COR-L47 (cell line): ENCODE results near the gene FNDC3B.
"Not testable (repeated sequence)": the region's sequence is repeated elsewhere in the genome, so short reads cannot be mapped to it uniquely, and the experiment has no call there.

ENCODE experiments used
- DNase-seq: peaks from one replicate; lab custom pipeline; 2025; lab: John Stamatoyannopoulos, UW

FNDC3B gene

DNA sequence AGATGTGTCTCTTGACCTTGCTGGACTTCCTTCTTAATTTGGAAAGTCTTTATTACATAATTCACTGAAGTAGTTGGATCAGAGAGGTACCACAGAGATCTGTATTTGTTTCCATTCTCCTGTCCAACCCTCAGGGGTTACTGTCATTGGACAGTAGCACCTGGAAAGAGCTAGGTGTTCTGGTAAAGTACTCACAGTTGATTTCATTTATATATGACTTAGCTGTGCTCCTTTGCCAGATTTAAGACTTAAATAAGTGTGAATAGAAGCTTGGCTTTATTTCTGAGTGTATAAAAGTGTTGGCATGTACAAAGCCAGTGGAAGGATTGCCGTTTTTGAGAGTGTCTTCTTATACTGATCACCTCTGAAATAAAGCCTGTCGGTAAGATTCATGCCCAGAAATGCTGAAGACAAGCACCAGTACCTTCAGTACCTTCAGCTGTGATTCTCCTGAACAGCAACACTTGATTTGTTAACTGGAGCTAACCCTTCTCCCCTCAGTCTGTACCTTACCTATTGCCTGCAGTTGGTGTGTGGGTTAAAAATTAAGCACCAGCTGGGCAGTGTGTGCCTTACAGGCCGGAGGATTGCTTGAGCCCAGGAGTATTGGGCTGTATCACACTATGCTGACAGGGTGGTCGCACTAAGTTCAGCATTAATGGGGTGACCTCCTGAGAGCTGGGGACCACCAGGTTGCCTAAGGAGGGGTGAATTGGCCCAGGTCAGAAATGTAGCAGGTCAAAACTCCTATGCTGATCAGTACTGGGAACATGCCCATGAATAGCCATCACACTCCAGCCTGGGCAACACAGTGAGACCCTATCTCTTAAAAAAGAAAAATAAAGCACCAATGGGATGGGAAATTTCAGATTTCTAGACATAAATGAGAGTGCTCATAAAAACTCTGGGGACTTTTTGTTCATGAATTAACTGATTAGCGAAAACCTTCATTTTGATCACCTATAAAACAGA lies 197.7 kb downstream of the FNDC3B start:
- DNase-seq = no peak

DNA sequence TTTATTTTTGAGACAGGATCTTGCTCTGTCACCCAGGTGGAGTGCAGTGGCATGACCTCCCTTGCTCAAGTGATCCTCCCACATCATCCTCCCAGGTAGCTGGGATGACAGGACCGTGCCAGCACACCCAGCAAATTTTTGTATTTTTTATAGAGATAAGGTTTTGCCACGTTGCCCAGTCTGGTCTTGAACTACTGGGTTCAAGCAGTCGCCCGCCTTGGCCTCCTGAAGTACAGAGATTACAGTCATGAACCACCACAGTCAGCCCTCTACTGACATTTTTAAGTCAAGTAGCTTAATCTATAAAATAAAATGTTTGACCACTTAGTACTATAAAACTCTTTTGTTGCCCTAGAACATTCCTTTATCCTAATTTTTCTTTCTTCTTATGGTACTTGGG lies 198.8 kb downstream of the FNDC3B start:
- no peak for DNase-seq

DNA sequence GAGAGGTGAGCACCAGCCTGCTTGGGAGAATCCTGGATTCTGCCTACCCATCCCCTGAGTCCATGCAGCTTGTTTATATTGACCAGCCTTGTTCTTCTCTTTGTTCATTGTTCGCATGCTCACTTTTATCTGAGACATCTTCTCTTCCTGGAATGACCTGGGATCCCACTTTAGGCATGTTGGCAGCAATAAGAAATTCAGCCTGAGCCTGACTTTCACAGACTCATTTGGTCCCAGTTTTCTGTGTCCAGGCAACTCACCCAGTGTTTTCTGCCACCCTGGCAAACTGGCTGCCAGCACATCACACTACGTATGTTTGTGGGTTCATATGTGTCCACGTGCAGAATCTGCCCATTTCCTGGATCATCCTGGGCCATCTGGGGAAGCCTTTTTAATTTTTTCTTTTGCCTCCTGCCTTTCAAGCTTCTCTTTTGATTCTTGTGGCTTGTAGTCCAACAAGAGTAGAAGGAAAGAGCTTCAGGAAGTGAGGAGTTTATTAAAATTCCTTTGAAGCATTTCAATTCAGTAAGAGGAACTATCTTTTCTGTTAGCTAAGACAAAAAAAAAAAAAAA lies 199.9 kb downstream of the FNDC3B start:
- no peak for DNase-seq

DNA sequence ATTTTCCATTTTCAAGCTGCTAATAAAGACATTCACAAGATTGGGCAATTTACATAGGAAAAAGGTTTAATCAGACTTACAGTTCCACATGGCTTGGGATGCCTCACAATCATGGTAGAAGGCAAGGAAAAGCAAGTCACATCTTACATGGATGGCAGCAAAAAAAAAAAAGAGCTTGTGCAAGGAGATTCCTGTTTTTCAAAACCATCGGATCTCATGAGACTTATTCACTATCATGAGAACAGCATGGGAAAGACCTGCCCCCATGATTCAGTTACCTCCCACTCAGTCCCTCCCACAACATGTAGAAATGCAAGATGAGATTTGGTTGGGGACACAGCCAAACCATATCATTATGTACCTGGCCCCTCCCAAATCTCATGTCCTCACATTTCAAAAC lies 202.0 kb downstream of the FNDC3B start:
- DNase-seq = no peak

- DNase-seq = not testable (repeated sequence)
Measured at GRCh38 chr3:172242471-172242870, 203.1 kb downstream of the FNDC3B start.

GRCh38 chr3:172243376-172243775 lies 204.0 kb downstream of the FNDC3B start:
- not testable (repeated sequence) for DNase-seq

DNA sequence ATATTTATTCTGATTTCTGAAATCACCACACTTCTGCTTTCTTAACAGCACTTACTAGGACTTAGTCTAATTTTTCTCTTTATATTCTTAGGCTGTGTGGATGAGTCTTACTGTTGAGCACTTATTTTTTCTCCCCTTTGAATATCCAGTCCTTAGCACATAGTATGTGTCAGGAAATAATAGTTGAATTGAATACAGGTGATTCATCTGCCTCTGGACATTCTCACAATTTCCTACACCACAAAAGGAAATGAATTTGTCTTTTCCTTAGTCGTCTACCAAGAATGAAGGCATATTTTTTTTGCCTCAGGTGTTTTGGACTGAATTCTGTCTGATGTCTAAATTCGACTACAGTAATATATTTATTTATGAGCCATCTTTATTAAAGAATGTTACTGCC lies 204.6 kb downstream of the FNDC3B start:
- no peak for DNase-seq

GRCh38 chr3:172245241-172245640 lies 205.9 kb downstream of the FNDC3B start:
- no peak for DNase-seq

DNA sequence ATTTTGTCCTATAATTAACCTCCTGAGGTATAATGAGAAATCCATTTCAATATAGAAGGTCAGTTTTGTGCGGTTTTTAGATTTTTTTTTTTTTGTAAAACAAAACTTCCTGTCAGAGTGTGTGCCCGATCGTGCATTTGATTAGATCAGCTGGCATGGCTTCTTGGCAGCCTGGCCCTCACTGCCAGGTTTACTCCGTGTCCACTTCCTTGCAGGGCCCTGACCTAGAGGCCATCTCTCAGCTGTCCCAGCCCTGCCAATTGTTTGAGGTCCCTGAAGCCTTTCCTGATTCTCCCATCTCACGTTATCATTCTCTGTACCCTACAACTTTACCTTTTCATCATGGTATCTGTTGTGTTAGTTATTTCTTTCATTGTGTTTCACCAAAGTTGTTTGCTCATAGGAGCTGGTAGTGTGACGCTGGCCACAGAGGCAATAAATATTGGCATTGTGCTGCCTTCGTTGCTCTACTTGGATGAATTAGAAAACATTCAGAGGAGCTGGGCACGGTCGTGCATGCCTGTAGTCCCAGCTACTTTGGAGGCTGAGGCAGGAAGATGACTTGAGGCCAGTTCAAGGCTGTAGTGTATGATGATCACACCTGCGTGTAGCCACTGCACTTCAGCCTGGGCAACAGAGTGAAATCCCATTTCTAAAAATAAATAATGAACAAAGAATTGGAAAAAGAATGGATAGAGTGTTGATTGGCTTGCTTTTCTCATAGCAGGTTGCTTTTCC lies 206.9 kb downstream of the FNDC3B start:
- no peak for DNase-seq

- no peak for DNase-seq
Measured at GRCh38 chr3:172247525-172248274, 208.3 kb downstream of the FNDC3B start.

GRCh38 chr3:172249039-172249438 lies 209.7 kb downstream of the FNDC3B start:
- DNase-seq = no peak

GRCh38 chr3:172251211-172251610 lies 211.8 kb downstream of the FNDC3B start:
- DNase-seq = no peak

DNA sequence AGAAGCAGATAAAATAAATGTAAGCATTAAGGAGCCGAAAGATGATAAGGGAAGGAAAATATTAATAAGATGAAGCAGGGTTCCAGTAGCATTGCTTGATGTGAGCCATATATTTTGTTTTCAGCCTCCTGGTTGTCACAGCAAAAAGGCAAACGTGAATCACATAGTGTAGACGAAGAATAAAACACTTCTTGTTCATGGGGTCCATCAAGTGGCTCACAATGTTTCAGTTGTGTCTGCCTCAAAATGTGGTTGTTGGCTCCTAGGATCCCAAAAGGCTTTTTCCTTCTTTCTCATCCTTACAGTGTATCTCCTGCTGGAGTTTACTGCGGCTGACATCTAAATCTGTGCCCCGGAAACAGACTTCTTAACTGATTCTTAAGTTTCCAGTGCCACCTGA lies 213.8 kb downstream of the FNDC3B start:
- no peak for DNase-seq

DNA sequence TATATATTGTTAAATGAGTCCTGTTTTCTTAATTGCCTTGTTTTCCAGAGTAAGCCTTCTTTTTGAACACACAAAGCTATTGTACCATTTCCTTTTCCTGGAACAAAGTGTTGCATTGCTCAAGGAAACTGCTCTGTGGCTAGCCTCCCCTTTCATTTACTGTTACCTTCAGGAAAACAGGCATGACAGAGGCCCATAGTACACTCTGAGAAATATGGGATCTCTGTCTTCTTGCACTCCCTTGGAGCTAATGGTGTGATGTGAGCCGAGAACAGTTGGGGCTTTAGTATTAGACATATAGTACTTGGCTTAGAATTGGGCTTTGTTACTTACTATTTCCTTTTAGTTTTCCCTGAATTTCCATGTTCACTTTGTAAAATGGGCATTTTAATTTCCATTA lies 215.2 kb downstream of the FNDC3B start:
- no peak for DNase-seq

- DNase-seq = not testable (repeated sequence)
Measured at GRCh38 chr3:172255321-172255720, 215.9 kb downstream of the FNDC3B start.

- no peak for DNase-seq
Measured at GRCh38 chr3:172256101-172256734, 216.8 kb downstream of the FNDC3B start.

GRCh38 chr3:172257648-172258400 lies 218.4 kb downstream of the FNDC3B start:
- DNase-seq = no peak

DNA sequence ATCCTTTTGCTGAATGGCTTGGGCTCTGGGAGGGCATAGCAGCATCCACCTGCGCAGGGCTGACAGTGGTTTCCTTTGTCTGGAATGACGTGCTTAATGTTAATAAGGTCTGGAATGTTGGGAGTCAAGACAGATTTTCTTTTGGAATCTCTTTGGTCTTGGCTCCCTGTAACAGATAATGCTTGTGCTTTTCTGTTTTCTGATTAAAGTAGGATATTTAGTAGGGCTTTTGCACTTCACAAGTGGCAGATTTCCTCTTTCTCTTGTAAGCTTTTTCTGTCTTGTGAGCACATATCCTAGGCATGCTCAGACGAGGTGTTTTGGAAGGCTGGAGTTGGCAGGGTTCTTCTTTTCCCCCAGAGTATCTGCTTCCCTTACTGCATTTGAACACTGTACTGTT lies 219.2 kb downstream of the FNDC3B start:
- no peak for DNase-seq

DNA sequence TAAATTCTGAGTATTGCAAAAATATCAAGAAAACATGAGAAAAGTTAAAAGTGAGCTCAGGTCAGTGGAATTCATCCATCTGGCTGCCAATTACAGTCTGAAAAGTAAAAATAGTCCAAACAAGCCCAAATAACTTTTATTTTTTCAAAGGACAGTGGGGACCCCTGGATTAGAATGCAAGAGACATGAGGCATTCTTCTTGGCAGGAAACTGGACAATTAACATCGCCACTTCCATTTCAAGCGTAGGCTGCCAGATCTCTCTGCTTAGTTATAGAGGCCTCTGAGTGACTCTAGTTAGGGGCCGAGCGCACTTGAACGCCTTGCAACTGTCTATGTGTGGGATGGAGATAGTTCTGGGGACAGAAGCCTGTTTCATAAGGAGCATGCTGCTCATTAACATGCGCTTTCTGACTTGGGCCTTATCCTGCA lies 219.7 kb downstream of the FNDC3B start:
- DNase-seq = no peak

DNA sequence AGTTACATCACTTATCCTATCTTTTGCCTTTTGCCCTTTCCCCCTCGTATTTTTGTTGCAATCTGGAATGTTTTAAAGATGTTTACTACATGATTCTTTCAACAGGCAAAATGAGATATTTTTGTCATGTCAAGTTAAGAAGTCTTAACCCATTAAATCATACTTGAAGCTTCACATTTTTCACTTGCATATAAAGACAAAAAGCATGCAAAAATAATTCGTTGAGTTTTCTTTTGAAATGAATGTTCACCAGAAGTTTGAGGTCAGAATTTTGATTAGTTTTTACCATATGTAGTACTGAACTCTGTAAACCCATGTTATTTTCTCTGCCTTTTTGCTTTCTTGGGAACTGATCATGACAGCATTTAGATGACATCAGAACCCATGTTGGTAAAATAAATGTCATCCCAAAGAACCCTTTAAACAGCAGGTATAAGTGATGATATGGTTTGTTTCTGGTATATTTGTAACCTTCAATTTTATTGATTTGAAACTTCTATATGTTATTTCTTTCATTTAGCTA lies 220.4 kb downstream of the FNDC3B start:
- DNase-seq = no peak
